C4-2B (cell line): ENCODE measurements around the gene SPIRE2.

ENCODE experiments used
- ZFX ChIP-seq: fragments of 450-650 bp; IDR thresholded peaks from 2 replicates; pipeline ENCODE4 v1.6.1; 2017
- TF ChIP-seq, protein P1 (sequence below): fragments of 450-650 bp; conservative IDR thresholded peaks from 2 replicates; pipeline ENCODE4 v1.5.1; 2017; ENCODE audit warnings: mild to moderate bottlenecking

DNA sequence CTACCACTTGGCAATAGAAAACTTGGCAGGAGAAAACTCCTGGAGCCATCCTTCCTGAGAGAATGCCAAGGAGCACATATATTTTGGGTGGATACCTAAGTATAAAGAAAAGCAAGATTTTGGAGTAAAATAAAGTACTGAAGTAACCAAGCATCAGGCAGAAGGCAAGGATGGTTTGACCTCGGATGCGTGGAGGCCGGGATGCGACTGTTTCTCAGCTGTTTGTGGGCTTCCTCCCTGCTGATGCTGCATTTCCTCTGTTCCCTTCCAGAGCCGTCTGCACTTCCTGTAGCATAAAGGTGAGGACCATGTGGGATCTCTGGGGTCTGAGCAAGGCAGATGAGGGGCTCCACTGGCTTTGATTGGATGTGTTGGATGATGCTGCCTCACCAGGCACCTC is 39.6 kb downstream of the SPIRE2 start:
- TF ChIP-seq, protein P1, sequence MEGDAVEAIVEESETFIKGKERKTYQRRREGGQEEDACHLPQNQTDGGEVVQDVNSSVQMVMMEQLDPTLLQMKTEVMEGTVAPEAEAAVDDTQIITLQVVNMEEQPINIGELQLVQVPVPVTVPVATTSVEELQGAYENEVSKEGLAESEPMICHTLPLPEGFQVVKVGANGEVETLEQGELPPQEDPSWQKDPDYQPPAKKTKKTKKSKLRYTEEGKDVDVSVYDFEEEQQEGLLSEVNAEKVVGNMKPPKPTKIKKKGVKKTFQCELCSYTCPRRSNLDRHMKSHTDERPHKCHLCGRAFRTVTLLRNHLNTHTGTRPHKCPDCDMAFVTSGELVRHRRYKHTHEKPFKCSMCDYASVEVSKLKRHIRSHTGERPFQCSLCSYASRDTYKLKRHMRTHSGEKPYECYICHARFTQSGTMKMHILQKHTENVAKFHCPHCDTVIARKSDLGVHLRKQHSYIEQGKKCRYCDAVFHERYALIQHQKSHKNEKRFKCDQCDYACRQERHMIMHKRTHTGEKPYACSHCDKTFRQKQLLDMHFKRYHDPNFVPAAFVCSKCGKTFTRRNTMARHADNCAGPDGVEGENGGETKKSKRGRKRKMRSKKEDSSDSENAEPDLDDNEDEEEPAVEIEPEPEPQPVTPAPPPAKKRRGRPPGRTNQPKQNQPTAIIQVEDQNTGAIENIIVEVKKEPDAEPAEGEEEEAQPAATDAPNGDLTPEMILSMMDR: no peak
- TF ChIP-seq ZFX: no peak
